Measurements from ENCODE around the gene AOX1.

GRCh38 chr2:200585730-200586643 is at the start of gene AOX1:
- TF ChIP-seq E2F4 (IDR thresholded peaks at IDR 0.05; ENCODE audit: low read depth, low read length) (no peak), SUZ12 (IDR thresholded peaks at IDR 0.05; ENCODE audit: unreplicated experiment) (no peak), STAT3 (IDR thresholded peaks at IDR 0.05; ENCODE audit: low read depth, low read length) (no peak), CTCF (IDR thresholded peaks at IDR 0.05 in 2 of 3, conservative IDR thresholded peaks at IDR 0.05 in 1 of 3; ENCODE audit: control insufficient read depth in 2 of 3, extremely low read depth in 1 of 3, insufficient read depth in 1 of 3, low read depth in 3 of 3, low read length in 3 of 3) (no peak)

Data from GM12878 (cell line).